ENCODE data around the gene SLC25A13. TPM values are rescaled to one million over a fixed set of nuclear protein-coding genes. Genes with fewer than 3 reads are reported as not detected.
"Not testable (repeated sequence)": the region's sequence is repeated elsewhere in the genome, so short reads cannot be mapped to it uniquely, and the experiment has no call there.

Gene SLC25A13
- total and polyA plus RNA-seq, 9 of the 15 experiments (the other 6 are each of a cell fraction or from before 2014, with no cell fraction given) = 21.4 to 80.2 (median 58.7) TPM

DNA sequence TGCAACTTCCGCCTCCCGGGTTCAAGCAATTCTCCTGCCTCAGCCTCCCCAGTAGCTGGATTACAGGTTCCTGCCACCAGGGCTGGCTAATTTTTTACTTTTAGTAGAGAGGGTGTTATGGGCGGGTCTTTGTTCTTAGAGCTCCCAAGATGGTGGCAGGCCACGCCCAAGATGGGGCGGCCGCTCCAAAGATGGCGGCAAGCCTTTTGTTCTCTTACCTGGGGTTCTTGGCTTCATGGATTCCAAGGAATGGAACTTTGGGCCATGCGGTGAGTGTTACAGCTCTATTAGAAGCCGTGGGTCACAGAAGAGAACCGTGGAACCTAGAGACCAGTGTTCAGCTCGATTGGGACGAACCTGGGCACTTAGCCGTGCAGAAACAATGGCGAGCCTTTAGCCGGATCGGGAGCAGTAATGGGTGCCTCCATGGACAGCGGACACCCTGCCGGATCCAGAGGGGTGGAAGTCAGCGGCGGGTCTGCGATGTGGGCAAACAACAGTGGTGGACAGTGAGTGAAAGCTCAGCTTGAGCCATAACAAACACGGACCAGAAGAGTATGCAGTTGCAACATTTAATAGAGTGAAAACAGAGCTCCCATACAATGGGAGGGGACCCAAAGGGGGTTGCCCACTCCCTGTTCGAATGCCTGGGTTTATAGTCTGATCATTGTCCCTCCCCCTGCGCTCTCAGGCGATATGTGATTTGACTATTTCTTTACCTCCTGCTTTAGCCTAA is 36.5 kb upstream of the SLC25A13 start (continued):
- TF ChIP-seq POLR2G (IDR thresholded peaks at IDR 0.05; ENCODE audit: low read depth, low read length) = peak; percentile 75
- TF ChIP-seq ATF7 (IDR thresholded peaks at IDR 0.05) = peak; percentile 26; the same call in 1 of the 2 replicates
- TF ChIP-seq CTCF (IDR thresholded peaks at IDR 0.05 in 2 of 3, conservative IDR thresholded peaks at IDR 0.05 in 1 of 3; ENCODE audit: insufficient read depth in 2 of 3, low read depth in 1 of 3, low read length in 3 of 3) = 0 out of 6 replicates have a peak, but pooled peaks of 1 of the 3 experiments have one; percentile 6
- peak; percentile 65 for TF ChIP-seq TAF1 (IDR thresholded peaks at IDR 0.05; ENCODE audit: control insufficient read depth, extremely low read depth, insufficient read depth, low read length, severe bottlenecking)
- TF ChIP-seq, protein P1, sequence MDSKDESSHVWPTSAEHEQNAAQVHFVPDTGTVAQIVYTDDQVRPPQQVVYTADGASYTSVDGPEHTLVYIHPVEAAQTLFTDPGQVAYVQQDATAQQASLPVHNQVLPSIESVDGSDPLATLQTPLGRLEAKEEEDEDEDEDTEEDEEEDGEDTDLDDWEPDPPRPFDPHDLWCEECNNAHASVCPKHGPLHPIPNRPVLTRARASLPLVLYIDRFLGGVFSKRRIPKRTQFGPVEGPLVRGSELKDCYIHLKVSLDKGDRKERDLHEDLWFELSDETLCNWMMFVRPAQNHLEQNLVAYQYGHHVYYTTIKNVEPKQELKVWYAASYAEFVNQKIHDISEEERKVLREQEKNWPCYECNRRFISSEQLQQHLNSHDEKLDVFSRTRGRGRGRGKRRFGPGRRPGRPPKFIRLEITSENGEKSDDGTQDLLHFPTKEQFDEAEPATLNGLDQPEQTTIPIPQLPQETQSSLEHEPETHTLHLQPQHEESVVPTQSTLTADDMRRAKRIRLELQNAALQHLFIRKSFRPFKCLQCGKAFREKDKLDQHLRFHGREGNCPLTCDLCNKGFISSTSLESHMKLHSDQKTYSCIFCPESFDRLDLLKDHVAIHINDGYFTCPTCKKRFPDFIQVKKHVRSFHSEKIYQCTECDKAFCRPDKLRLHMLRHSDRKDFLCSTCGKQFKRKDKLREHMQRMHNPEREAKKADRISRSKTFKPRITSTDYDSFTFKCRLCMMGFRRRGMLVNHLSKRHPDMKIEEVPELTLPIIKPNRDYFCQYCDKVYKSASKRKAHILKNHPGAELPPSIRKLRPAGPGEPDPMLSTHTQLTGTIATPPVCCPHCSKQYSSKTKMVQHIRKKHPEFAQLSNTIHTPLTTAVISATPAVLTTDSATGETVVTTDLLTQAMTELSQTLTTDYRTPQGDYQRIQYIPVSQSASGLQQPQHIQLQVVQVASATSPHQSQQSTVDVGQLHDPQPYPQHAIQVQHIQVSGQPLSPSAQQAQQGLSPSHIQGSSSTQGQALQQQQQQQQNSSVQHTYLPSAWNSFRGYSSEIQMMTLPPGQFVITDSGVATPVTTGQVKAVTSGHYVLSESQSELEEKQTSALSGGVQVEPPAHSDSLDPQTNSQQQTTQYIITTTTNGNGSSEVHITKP (IDR thresholded peaks at IDR 0.05; ENCODE audit: partially characterized antibody) = peak; percentile 90
- TF ChIP-seq SUPT5H (IDR thresholded peaks at IDR 0.05) = peak; percentile 80
- peak; percentile 85 for TF ChIP-seq POLR2A (conservative IDR thresholded peaks at IDR 0.05)
- peak; percentile 73 for TF ChIP-seq POLR2B (IDR thresholded peaks at IDR 0.05; ENCODE audit: low read depth, partially characterized antibody)
- TF ChIP-seq TAF7 (tag; IDR thresholded peaks at IDR 0.05) = peak; percentile 84
- TF ChIP-seq KLF1 (tag; IDR thresholded peaks at IDR 0.05) = peak; percentile 44; the same call in 1 of the 2 replicates
- TF ChIP-seq NR4A1 (CRISPR knock-in tag; IDR thresholded peaks at IDR 0.05) = not testable (repeated sequence)
- 0 out of 2 replicates have a peak, but pooled peaks have one; percentile 34 for TF ChIP-seq NR4A1 (tag; IDR thresholded peaks at IDR 0.05)
- TF ChIP-seq, protein P2, sequence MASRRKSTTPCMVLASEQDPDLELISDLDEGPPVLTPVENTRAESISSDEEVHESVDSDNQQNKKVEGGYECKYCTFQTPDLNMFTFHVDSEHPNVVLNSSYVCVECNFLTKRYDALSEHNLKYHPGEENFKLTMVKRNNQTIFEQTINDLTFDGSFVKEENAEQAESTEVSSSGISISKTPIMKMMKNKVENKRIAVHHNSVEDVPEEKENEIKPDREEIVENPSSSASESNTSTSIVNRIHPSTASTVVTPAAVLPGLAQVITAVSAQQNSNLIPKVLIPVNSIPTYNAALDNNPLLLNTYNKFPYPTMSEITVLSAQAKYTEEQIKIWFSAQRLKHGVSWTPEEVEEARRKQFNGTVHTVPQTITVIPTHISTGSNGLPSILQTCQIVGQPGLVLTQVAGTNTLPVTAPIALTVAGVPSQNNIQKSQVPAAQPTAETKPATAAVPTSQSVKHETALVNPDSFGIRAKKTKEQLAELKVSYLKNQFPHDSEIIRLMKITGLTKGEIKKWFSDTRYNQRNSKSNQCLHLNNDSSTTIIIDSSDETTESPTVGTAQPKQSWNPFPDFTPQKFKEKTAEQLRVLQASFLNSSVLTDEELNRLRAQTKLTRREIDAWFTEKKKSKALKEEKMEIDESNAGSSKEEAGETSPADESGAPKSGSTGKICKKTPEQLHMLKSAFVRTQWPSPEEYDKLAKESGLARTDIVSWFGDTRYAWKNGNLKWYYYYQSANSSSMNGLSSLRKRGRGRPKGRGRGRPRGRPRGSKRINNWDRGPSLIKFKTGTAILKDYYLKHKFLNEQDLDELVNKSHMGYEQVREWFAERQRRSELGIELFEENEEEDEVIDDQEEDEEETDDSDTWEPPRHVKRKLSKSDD (conservative IDR thresholded peaks at IDR 0.05; ENCODE audit: low read length) = 0 out of 2 replicates have a peak, but pooled peaks have one; percentile 67

Data from K562 (cell line).